Measurements from ENCODE around the gene STK10.

The STK10 gene

DNA sequence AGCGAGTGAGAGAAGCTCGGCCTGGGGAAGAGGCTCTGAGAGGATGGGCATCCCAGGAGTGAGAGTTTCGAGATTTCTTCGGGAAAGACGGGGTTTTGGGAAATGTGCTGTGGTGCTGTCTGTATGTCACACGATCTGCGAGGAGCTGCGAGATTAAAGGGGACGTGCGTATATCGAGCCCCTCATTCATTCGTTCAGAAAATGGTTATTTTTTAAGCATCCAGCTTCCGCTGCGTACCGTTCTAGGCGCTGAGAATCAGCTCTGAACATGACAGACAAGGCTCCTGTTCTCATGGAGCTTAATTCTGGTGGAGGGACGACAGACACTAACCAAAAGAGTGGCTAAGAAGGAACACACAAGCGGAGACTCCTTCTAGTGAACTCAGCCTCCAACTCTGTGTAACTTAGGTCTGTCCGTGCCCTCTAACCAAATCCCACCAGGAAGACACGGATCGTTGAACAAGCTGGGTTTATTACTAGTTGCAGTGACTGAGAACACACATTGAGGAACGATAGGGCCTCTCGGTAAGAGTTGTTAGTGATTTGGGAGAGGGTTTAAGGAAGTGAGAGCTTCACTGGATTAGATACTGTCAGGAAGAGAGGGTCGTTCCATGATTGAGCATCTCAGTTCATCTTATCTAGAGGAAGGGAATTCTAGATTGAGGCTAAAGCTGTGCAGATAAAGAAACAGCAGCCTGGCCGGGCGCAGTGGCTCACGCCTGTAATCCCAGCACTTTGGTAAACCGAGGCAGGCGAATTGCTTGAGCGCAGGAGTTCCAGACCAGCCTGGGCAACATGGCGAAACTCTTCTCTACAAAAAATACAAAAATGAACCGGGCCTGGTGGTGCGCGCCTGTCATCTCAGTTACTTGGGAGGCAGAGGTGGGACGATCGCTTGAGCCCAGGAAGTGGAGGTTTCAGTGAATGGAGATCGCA, 180.6 kb downstream of the STK10 start:
- peak in 4 of 14 donors; percentile 1 to 36 (median 28) for DNase-seq

DNA sequence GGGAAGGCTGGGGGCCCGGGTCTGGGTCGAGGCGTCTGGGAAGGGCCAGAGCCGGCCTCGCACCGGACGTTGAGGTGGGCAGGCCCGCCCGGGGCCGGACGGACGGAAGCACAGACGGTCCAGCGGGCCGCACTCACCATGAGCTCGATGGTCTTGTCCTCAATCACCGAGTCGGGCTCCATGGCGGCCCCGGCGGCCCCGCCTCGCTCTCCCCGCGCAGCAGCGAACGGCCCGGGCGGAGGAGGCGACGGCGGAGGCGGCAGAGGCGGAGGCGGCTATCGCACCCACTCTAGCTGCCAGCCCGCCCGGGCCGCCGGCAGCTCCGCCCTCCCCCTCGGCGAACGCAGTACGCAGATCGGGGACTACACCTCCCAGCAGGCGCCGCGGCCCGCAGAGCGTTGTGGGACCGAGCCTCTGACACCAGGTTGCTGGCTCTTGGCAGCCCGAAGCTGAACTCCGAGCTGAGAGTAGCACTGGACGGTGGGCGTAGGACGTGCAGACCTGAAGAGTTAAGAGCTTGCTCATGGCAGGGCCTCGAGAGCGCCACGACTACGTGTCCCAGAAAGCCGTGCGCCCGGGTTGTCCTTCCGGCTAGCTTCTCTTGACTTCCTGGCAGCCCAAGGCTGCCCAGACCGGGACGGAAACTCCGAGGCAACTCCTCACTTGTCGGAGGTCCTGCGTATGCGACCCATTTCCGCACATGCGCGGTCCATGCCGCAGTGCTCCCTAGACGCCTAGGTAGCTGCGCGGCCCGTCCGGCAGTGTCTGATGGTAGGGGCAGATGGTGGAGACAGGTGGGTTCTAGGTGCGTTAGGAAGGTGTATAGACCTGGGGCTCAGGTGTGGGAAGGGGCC, 181.5 kb downstream of the STK10 start, which contains the start of gene FBXW11:
Gene FBXW11 (minus strand): TSS at position 318 of the 854 bp plus-strand sequence. CDS start 136 bp downstream, at position 182.
- DNase-seq, result peak; percentile 54 to 100 (median 94)

DNA sequence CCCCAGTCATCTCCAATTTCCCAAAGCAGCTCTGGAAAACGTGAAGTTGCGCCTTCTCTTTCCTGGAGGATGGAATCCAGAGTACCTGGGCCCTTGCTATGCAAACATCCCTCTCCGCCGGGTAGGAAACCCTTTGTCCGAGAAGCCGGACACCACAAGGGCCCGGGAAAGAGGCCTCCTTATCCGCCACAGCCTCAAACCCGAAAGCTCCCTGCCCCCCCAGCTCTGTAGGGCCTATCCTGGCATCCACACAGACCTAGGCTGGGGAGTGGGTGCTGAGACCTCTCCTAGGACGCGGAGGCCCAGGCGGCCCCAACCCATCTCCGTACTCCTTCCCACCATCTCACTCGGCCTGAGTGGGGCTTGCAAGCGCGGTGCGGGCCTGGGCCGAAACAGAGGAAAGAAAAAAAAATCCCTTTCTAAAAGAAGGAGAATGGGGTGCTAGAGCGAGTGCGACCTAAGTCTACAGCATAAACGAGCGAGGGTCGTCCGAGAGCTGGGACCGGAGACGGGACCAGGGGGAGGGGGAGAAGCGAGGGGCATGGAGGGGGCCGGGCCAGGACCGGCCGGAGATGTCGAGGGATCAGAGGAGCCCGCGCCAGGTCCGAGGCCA, 182.2 kb downstream of the STK10 start:
- DNase-seq, result peak in 10 of 14 donors; percentile 5 to 71 (median 44)

GRCh38 chr5:172004824-172005237, 183.2 kb downstream of the STK10 start:
- no peak for DNase-seq

GRCh38 chr5:172003746-172004145, 184.3 kb downstream of the STK10 start:
- no peak for DNase-seq

- no peak for DNase-seq
Measured at GRCh38 chr5:172002840-172003512, 185.0 kb downstream of the STK10 start.

DNA sequence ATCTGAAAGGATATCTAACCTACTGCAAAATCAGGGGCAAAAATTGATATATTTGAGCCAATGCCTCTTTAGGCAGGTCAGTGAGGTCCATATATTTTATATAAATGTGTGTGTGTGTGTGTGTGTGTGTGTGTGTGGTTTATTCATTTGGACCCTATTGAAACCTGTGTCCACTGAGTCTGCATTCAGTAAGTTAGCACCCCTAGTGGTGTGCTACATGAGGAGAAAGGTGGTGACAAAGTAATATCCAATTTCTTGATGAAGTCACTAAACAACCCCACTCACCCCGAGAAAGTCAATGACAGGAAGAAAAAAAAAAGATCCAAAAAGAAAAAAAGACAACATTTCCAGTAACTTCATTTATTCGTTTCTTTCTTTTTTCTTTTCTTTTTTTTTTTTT, 185.7 kb downstream of the STK10 start:
- no peak for DNase-seq

- DNase-seq, result no peak
Measured at GRCh38 chr5:171999877-172000276, 188.1 kb downstream of the STK10 start.

- DNase-seq, result no peak
Measured at GRCh38 chr5:171999100-171999499, 188.9 kb downstream of the STK10 start.

DNA sequence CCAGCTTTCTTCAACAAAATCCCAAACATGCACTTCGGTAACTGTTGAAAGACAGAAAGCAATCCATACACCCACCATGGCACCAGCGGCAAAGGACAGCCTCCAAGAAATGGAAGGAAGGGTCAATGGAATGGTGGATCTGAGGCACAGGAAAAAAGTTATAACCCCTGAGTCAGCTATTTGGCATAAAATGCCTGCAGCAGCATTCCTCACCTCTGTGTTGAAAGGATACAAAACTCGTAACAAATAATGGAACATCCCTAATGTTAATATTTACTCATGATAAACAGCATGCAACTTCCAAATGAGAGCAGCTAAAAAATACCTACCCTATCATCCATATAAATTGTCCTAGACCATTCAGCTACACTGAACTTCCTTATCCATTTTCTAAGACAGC, 191.0 kb downstream of the STK10 start:
- DNase-seq, result no peak

DNA sequence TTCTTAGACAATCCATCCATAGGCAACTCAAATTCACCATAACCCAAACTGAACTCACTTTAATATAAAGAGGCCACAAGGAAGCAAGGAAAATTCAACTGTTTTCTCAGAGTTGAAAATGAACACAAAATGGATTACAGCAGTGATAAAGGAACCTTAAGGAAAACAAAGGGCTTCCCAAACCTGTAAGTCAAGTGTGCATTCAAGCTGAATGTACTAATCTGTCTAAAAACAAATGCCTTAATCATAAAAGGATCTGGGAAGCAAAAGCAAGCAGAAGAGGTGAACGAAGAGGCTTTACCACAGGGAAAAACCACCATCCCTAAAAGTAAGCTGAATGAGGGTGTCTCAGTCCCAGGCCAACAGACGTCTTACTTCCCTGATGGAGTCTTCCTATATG, 195.2 kb downstream of the STK10 start:
- DNase-seq, result no peak

GRCh38 chr5:171992305-171992704, 195.7 kb downstream of the STK10 start:
- no peak for DNase-seq
